ENCODE measurements around the gene FGFR4. TPM values are rescaled to one million over a fixed set of nuclear protein-coding genes. Genes with fewer than 3 reads are reported as not detected.

Gene FGFR4
- polyA plus RNA-seq, 1 donor (not counting 4 experiments of a cell fraction or from before 2014, with no cell fraction given), result 0.62 TPM

- no peak overlapping the region for H3K27ac ChIP-seq (ENCODE audit: control insufficient read depth, insufficient read depth, low read length)
These were observed 37.4 kb upstream of the FGFR4 start for GRCh38 chr5:177049285-177049684.

GRCh38 chr5:177064500-177065277 lies 22.0 kb upstream of the FGFR4 start:
- no peak for FAIRE-seq
- TF ChIP-seq EZH2 (IDR thresholded peaks at IDR 0.05; ENCODE audit: low read length), result no peak
- no peak for TF ChIP-seq CTCF (optimal IDR thresholded peaks at IDR 0.05 in 1 of 3, IDR thresholded peaks at IDR 0.05 in 1 of 3, conservative IDR thresholded peaks at IDR 0.05 in 1 of 3; ENCODE audit: extremely low read depth in 1 of 3, insufficient read depth in 2 of 3, low read length in 3 of 3)
- no peaks in the 10 kb centered on the region for H3K9me1 ChIP-seq (ENCODE audit: control insufficient read depth, extremely low read depth, insufficient read depth, low read length)
- H3K9me3 ChIP-seq (ENCODE audit: control insufficient read depth, low read depth, low read length), result no peaks in the 10 kb centered on the region
- no peak overlapping the region for H3K9ac ChIP-seq (ENCODE audit: control insufficient read depth, extremely low read depth, insufficient read depth, low read length)
- dilution Hi-C loops (cut with MboI; ENCODE audit: extremely low pct_ligation_motif_present, low sequenced_read_pairs), result no loop called here
- H2AFZ ChIP-seq (ENCODE audit: control insufficient read depth, low read length), result no peak overlapping the region
- no peak overlapping the region for H3K4me3 ChIP-seq (ENCODE audit: control insufficient read depth in 2 of 3, extremely low read depth in 1 of 3, insufficient read depth in 2 of 3, low read depth in 1 of 3, low read length in 3 of 3)
- H3K27me3 ChIP-seq (ENCODE audit: control insufficient read depth, extremely low read depth, insufficient read depth, low read length), result no peaks in the 10 kb centered on the region
- peaks cover 14% of the 10 kb centered on the region for H3K4me1 ChIP-seq (ENCODE audit: control insufficient read depth, extremely low read depth, insufficient read depth, low read length)
- DNase-seq (ENCODE audit: low read depth, low spot score), result no peak
- no peaks in the 10 kb centered on the region for H4K20me1 ChIP-seq (ENCODE audit: control insufficient read depth, extremely low read depth, insufficient read depth, low read length)
- no peak overlapping the region for H3K27ac ChIP-seq (ENCODE audit: control insufficient read depth, insufficient read depth, low read length)
- peaks cover 6 to 7% of the 10 kb centered on the region in 2 experiments for H3K36me3 ChIP-seq (ENCODE audit: control insufficient read depth in 2 of 2, extremely low read depth in 1 of 2, insufficient read depth in 2 of 2, low read length in 2 of 2)
- H3K79me2 ChIP-seq (ENCODE audit: control insufficient read depth, insufficient read depth, low read length), result no peaks in the 10 kb centered on the region
- no peak overlapping the region for H3K4me2 ChIP-seq (ENCODE audit: control insufficient read depth, extremely low read depth, insufficient read depth, low read depth, low read length)

More at GRCh38 chr5:177049285-177049684, 37.4 kb upstream of the FGFR4 start:
- TF ChIP-seq CTCF (optimal IDR thresholded peaks at IDR 0.05 in 1 of 3, IDR thresholded peaks at IDR 0.05 in 1 of 3, conservative IDR thresholded peaks at IDR 0.05 in 1 of 3; ENCODE audit: extremely low read depth in 1 of 3, insufficient read depth in 2 of 3, low read length in 3 of 3), result no peak
- no peak for TF ChIP-seq EZH2 (IDR thresholded peaks at IDR 0.05; ENCODE audit: low read length)
- no peak overlapping the region for H3K4me2 ChIP-seq (ENCODE audit: control insufficient read depth, extremely low read depth, insufficient read depth, low read depth, low read length)
- no peaks in the 10 kb centered on the region for H3K4me1 ChIP-seq (ENCODE audit: control insufficient read depth, extremely low read depth, insufficient read depth, low read length)
- H3K4me3 ChIP-seq (ENCODE audit: control insufficient read depth in 2 of 3, extremely low read depth in 1 of 3, insufficient read depth in 2 of 3, low read depth in 1 of 3, low read length in 3 of 3), result no peak overlapping the region
- H2AFZ ChIP-seq (ENCODE audit: control insufficient read depth, low read length), result no peak overlapping the region
- H3K9ac ChIP-seq (ENCODE audit: control insufficient read depth, extremely low read depth, insufficient read depth, low read length), result no peak overlapping the region
- H3K27me3 ChIP-seq (ENCODE audit: control insufficient read depth, extremely low read depth, insufficient read depth, low read length), result no peaks in the 10 kb centered on the region
- no peaks in the 10 kb centered on the region for H3K9me1 ChIP-seq (ENCODE audit: control insufficient read depth, extremely low read depth, insufficient read depth, low read length)
- peaks cover 0 to 7% of the 10 kb centered on the region in 2 experiments for H3K36me3 ChIP-seq (ENCODE audit: control insufficient read depth in 2 of 2, extremely low read depth in 1 of 2, insufficient read depth in 2 of 2, low read length in 2 of 2)
- DNase-seq (ENCODE audit: low read depth, low spot score) (no peak), FAIRE-seq (no peak)
- H4K20me1 ChIP-seq (ENCODE audit: control insufficient read depth, extremely low read depth, insufficient read depth, low read length), result no peaks in the 10 kb centered on the region
- dilution Hi-C loops (cut with MboI; ENCODE audit: extremely low pct_ligation_motif_present, low sequenced_read_pairs), result no loop called here
- H3K9me3 ChIP-seq (ENCODE audit: control insufficient read depth, low read depth, low read length), result no peaks in the 10 kb centered on the region
- H3K79me2 ChIP-seq (ENCODE audit: control insufficient read depth, insufficient read depth, low read length), result no peaks in the 10 kb centered on the region
